Trophoblast cell (in vitro differentiated cells and primary cell): ENCODE measurements around the gene CLDN5.

Source experiments
- DNase-seq, 2 donors: peaks; one replicate each; pipeline ENCODE4 v3.0.0-alpha.2; 2016
- H2AFZ ChIP-seq: 2 replicates; pipeline ENCODE4 v1.6.1; 2013; ENCODE audit warnings: low read length, moderate library complexity, mild to moderate bottlenecking; ENCODE audit not compliant: insufficient read depth, poor library complexity
- H2AK5ac ChIP-seq: 2 replicates; pipeline ENCODE4 v1.6.1; 2013; ENCODE audit warnings: mild to moderate bottlenecking, low read length
- H2BK120ac ChIP-seq: 2 replicates; pipeline ENCODE4 v1.6.1; 2013; ENCODE audit warnings: low read length, mild to moderate bottlenecking, moderate library complexity; ENCODE audit not compliant: insufficient read depth, poor library complexity
- H2BK12ac ChIP-seq: 2 replicates; pipeline ENCODE4 v1.6.1; 2013; ENCODE audit warnings: mild to moderate bottlenecking, low read length, moderate library complexity
- H2BK5ac ChIP-seq: 2 replicates; pipeline ENCODE4 v1.6.1; 2013; ENCODE audit warnings: low read length, low read depth, moderate library complexity, mild to moderate bottlenecking; ENCODE audit not compliant: poor library complexity
- H3K14ac ChIP-seq: 2 replicates; pipeline ENCODE4 v1.6.1; 2013; ENCODE audit warnings: mild to moderate bottlenecking, low read length
- H3K18ac ChIP-seq: 2 replicates; pipeline ENCODE4 v1.6.1; 2013; ENCODE audit warnings: mild to moderate bottlenecking, low read length
- H3K23ac ChIP-seq: 2 replicates; pipeline ENCODE4 v1.6.1; 2013; ENCODE audit warnings: low read length
- H3K27ac ChIP-seq: 2 replicates; pipeline ENCODE4 v1.5.1; 2013; ENCODE audit warnings: low read depth, mild to moderate bottlenecking, inconsistent platforms, low read length, moderate library complexity
- H3K27me3 ChIP-seq: 2 replicates; pipeline ENCODE4 v1.6.1; 2013; ENCODE audit warnings: inconsistent platforms, mild to moderate bottlenecking, low read length, moderate library complexity; ENCODE audit not compliant: insufficient read depth
- H3K36me3 ChIP-seq, 2 experiments: 1 replicate in 1 of 2; 2 replicates in 1 of 2; pipeline ENCODE4 v1.6.1; 2013; ENCODE audit warnings: low read length in 2 of 2, mild to moderate bottlenecking in 2 of 2, moderate library complexity in 1 of 2; ENCODE audit not compliant: insufficient read depth in 2 of 2, control insufficient read depth in 1 of 2
- H3K4ac ChIP-seq: 2 replicates; pipeline ENCODE4 v1.6.1; 2013; ENCODE audit warnings: low read depth, mild to moderate bottlenecking, low read length, moderate library complexity
- H3K4me1 ChIP-seq, 2 experiments: 1 replicate in 1 of 2; 2 replicates in 1 of 2; pipeline ENCODE4 v1.6.1; 2013; ENCODE audit warnings: low read length in 2 of 2, mild to moderate bottlenecking in 2 of 2, moderate library complexity in 1 of 2; ENCODE audit not compliant: insufficient read depth in 2 of 2, control insufficient read depth in 1 of 2
- H3K4me2 ChIP-seq: 2 replicates; pipeline ENCODE4 v1.6.1; 2013; ENCODE audit warnings: inconsistent platforms, mild to moderate bottlenecking, low read length, moderate library complexity
- H3K4me3 ChIP-seq: 2 replicates; pipeline ENCODE4 v1.5.1; 2013; ENCODE audit warnings: mild to moderate bottlenecking, low read depth, low read length, inconsistent platforms
- H3K79me1 ChIP-seq: one replicate; pipeline ENCODE4 v1.6.1; 2013; ENCODE audit warnings: low read length
- H3K79me2 ChIP-seq: 2 replicates; pipeline ENCODE4 v1.6.1; 2013; ENCODE audit warnings: low read length, mild to moderate bottlenecking; ENCODE audit not compliant: control insufficient read depth, insufficient read depth, poor library complexity
- H3K9ac ChIP-seq: 2 replicates; pipeline ENCODE4 v1.6.1; 2013; ENCODE audit warnings: mild to moderate bottlenecking, low read length
- H3K9me3 ChIP-seq: 2 replicates; pipeline ENCODE4 v1.6.1; 2013; ENCODE audit warnings: low read depth, mild to moderate bottlenecking, control low read depth, inconsistent platforms, low read length; ENCODE audit not compliant: insufficient read depth
- H4K12ac ChIP-seq: 2 replicates; pipeline ENCODE4 v1.6.1; 2013; ENCODE audit warnings: low read depth, mild to moderate bottlenecking, low read length, moderate library complexity
- H4K8ac ChIP-seq: 2 replicates; pipeline ENCODE4 v1.6.1; 2013; ENCODE audit warnings: low read depth, mild to moderate bottlenecking, low read length, moderate library complexity
- H4K91ac ChIP-seq: one replicate; pipeline ENCODE4 v1.6.1; 2013; ENCODE audit warnings: low read depth, mild to moderate bottlenecking, low read length, moderate library complexity
- whole genome bisulfite sequencing: extraction: QIAGEN DNeasy Blood & Tissue Kit; methylation state at CpG from one replicate; pipeline ENCODE4 v1.1.7; 2013; ENCODE audit warnings: missing lambda C conversion rate; ENCODE audit not compliant: insufficient read length, insufficient coverage; ENCODE audit errors: extremely low coverage; 5-methylcytosine and 5-hydroxymethylcytosine counted together

Gene CLDN5

GRCh38 chr22:19518635-19519034, 5.6 kb downstream of the CLDN5 start:
- no peak overlapping the region for H4K91ac ChIP-seq
- peaks cover under 1 to 3% of the 10 kb centered on the region in 2 experiments for H3K4me1 ChIP-seq
- no peak overlapping the region for H2BK120ac ChIP-seq
- no peak overlapping the region for H3K4me2 ChIP-seq
- no peak for DNase-seq
- no peaks in the 10 kb centered on the region for H3K79me1 ChIP-seq
- no peaks in the 10 kb centered on the region for H3K79me2 ChIP-seq
- no CpG with 5 or more reads among the region's 10 CpGs for WGBS
- H3K27me3 ChIP-seq: peaks cover 13% of the 10 kb centered on the region
- no peak overlapping the region for H3K18ac ChIP-seq
- no peak overlapping the region for H3K4me3 ChIP-seq
- no peak overlapping the region for H3K9ac ChIP-seq
- H2AK5ac ChIP-seq: no peak overlapping the region
- no peak overlapping the region for H3K4ac ChIP-seq
- H3K9me3 ChIP-seq: peaks cover 2% of the 10 kb centered on the region
- H4K12ac ChIP-seq: no peak overlapping the region
- H3K36me3 ChIP-seq: peaks cover 38 to 42% of the 10 kb centered on the region in 2 experiments
- no peak overlapping the region for H4K8ac ChIP-seq
- no peak overlapping the region for H2AFZ ChIP-seq
- no peak overlapping the region for H3K14ac ChIP-seq
- H2BK12ac ChIP-seq: no peak overlapping the region
- H3K23ac ChIP-seq: no peak overlapping the region
- no peak overlapping the region for H2BK5ac ChIP-seq
- no peak overlapping the region for H3K27ac ChIP-seq

GRCh38 chr22:19517919-19518611, 6.1 kb downstream of the CLDN5 start:
- Histone ChIP-seq H3K79me1 (no peaks in the 10 kb centered on the region), H3K4me2 (no peak overlapping the region), H3K4ac (no peak overlapping the region), H3K9ac (no peak overlapping the region), H2BK12ac (no peak overlapping the region), H3K23ac (no peak overlapping the region), H3K27ac (no peak overlapping the region), H3K4me3 (no peak overlapping the region), H4K91ac (no peak overlapping the region), H4K12ac (no peak overlapping the region), H3K79me2 (no peaks in the 10 kb centered on the region), H3K14ac (no peak overlapping the region), H2BK5ac (no peak overlapping the region), H4K8ac (no peak overlapping the region), H2BK120ac (no peak overlapping the region), H3K4me1 (no peaks in the 10 kb centered on the region), H3K9me3 (peaks cover 2% of the 10 kb centered on the region), H3K27me3 (peaks cover 8% of the 10 kb centered on the region), H3K36me3 (peaks cover 38 to 42% of the 10 kb centered on the region in 2 experiments), H3K18ac (no peak overlapping the region), H2AFZ (no peak overlapping the region), H2AK5ac (no peak overlapping the region)
- DNase-seq: no peak
- WGBS: no CpG with 5 or more reads among the region's 12 CpGs

DNA sequence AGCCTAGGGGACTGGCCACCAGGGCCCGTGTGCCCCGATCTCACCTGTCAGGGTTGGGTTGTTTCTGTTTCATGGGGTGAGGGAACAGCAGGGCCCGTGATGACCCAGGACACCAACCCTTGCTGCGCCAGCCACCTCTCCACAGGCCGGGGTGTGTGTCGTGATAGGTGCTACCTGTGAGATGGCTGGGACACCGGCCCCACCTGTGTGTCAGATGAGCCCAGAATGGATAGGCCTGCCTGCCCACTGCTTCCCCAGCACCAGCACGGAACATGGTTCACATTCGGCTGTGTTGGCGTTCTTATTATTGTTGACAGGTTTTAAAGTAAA, 7.1 kb downstream of the CLDN5 start:
- no peak overlapping the region for H3K23ac ChIP-seq
- DNase-seq: no peak
- no peaks in the 10 kb centered on the region for H3K79me2 ChIP-seq
- no peak overlapping the region for H4K91ac ChIP-seq
- peaks cover 41 to 46% of the 10 kb centered on the region in 2 experiments for H3K36me3 ChIP-seq
- no peak overlapping the region for H3K9ac ChIP-seq
- peaks cover 2% of the 10 kb centered on the region for H3K9me3 ChIP-seq
- no CpG with 5 or more reads among the region's 10 CpGs for WGBS
- no peak overlapping the region for H3K4me2 ChIP-seq
- no peak overlapping the region for H3K27ac ChIP-seq
- H2AK5ac ChIP-seq: no peak overlapping the region
- no peak overlapping the region for H3K14ac ChIP-seq
- no peak overlapping the region for H3K18ac ChIP-seq
- H2BK12ac ChIP-seq: no peak overlapping the region
- no peak overlapping the region for H3K4ac ChIP-seq
- no peaks in the 10 kb centered on the region for H3K4me1 ChIP-seq
- no peak overlapping the region for H4K8ac ChIP-seq
- no peak overlapping the region for H2BK5ac ChIP-seq
- H4K12ac ChIP-seq: no peak overlapping the region
- H2AFZ ChIP-seq: no peak overlapping the region
- no peak overlapping the region for H3K4me3 ChIP-seq
- no peaks in the 10 kb centered on the region for H3K79me1 ChIP-seq
- H3K27me3 ChIP-seq: peaks cover 2% of the 10 kb centered on the region
- no peak overlapping the region for H2BK120ac ChIP-seq

- peaks cover 2% of the 10 kb centered on the region for H3K9me3 ChIP-seq
Observed at GRCh38 chr22:19516378-19517170, 7.6 kb downstream of the CLDN5 start.

More at GRCh38 chr22:19516378-19517170, 7.6 kb downstream of the CLDN5 start:
- no peak overlapping the region for H2BK120ac ChIP-seq
- DNase-seq: no peak
- no peak overlapping the region for H3K4me2 ChIP-seq
- H4K8ac ChIP-seq: no peak overlapping the region
- no CpG with 5 or more reads among the region's 19 CpGs for WGBS
- H2AK5ac ChIP-seq: no peak overlapping the region
- no peak overlapping the region for H3K23ac ChIP-seq
- H3K27ac ChIP-seq: no peak overlapping the region
- H3K36me3 ChIP-seq: peaks cover 43 to 46% of the 10 kb centered on the region in 2 experiments
- no peak overlapping the region for H4K91ac ChIP-seq
- no peak overlapping the region for H2BK12ac ChIP-seq
- H4K12ac ChIP-seq: no peak overlapping the region
- H2AFZ ChIP-seq: no peak overlapping the region
- H3K27me3 ChIP-seq: no peaks in the 10 kb centered on the region
- H3K4ac ChIP-seq: no peak overlapping the region
- H3K14ac ChIP-seq: no peak overlapping the region
- no peak overlapping the region for H3K9ac ChIP-seq
- no peak overlapping the region for H2BK5ac ChIP-seq
- no peak overlapping the region for H3K18ac ChIP-seq
- no peaks in the 10 kb centered on the region for H3K79me2 ChIP-seq
- no peaks in the 10 kb centered on the region for H3K4me1 ChIP-seq
- H3K4me3 ChIP-seq: no peak overlapping the region
- H3K79me1 ChIP-seq: no peaks in the 10 kb centered on the region
